SU-DHL-6 (cell line): ENCODE data around the gene GXYLT1.

ENCODE experiments used
- H2AFZ ChIP-seq: fragments of 200-600 bp; sonication (generic); 2 replicates; pipeline ENCODE4 v1.6.1; 2014; ENCODE audit warnings: low read depth, mild to moderate bottlenecking, moderate library complexity, mixed read lengths, antibody characterized with exemption, low read length; ENCODE audit not compliant: severe bottlenecking
- H3F3A ChIP-seq: fragments of 200-600 bp; shearing (Covaris generic); 2 replicates; pipeline ENCODE4 v1.6.0; 2016; ENCODE audit warnings: antibody characterized with exemption, mild to moderate bottlenecking; ENCODE audit not compliant: insufficient read depth
- H3K27ac ChIP-seq: fragments of 200-600 bp; sonication (generic); 2 replicates; pipeline ENCODE4 v1.5.1; 2016; ENCODE audit warnings: low read depth, mild to moderate bottlenecking, low read length, moderate library complexity, mixed read lengths
- H3K27me3 ChIP-seq: fragments of 200-600 bp; sonication (generic), shearing (Covaris generic); 2 replicates; pipeline ENCODE4 v1.6.0; 2014; ENCODE audit warnings: mild to moderate bottlenecking, low read length
- H3K36me3 ChIP-seq: fragments of 200-600 bp; sonication (generic); 2 replicates; pipeline ENCODE4 v1.6.1; 2014; ENCODE audit warnings: mild to moderate bottlenecking, low read length, mixed read lengths
- H3K4me2 ChIP-seq: fragments of 300-600, 200-600 bp; shearing (Covaris generic), sonication (generic); 2 replicates; pipeline ENCODE4 v1.6.0; 2014; ENCODE audit warnings: low read length, low read depth, mild to moderate bottlenecking; ENCODE audit not compliant: poor library complexity, severe bottlenecking
- H3K4me3 ChIP-seq: fragments of 200-600 bp; sonication (generic); 2 replicates; pipeline ENCODE4 v1.5.1; 2014; ENCODE audit warnings: antibody characterized with exemption, low read length, mild to moderate bottlenecking, mixed read lengths; ENCODE audit not compliant: insufficient read depth, poor library complexity, severe bottlenecking
- H3K79me2 ChIP-seq: fragments of 200-600 bp; sonication (generic); 2 replicates; pipeline ENCODE4 v1.6.1; 2014; ENCODE audit warnings: mild to moderate bottlenecking, low read length, moderate library complexity; ENCODE audit not compliant: insufficient read depth
- H3K9ac ChIP-seq: fragments of 200-600 bp; sonication (generic); 2 replicates; pipeline ENCODE4 v1.7.0; 2014; ENCODE audit warnings: mild to moderate bottlenecking, low read length
- H3K9me2 ChIP-seq: fragments of 200-600 bp; sonication (generic); replicated peaks from 2 replicates; pipeline ENCODE4 v1.6.1; 2014; ENCODE audit warnings: low read length; ENCODE audit not compliant: insufficient read depth
- H3K9me3 ChIP-seq: fragments of 200-600 bp; sonication (generic); 2 replicates; pipeline ENCODE4 v1.6.1; 2014; ENCODE audit warnings: low read length, mixed read lengths; ENCODE audit not compliant: insufficient read depth
- H4K20me1 ChIP-seq: fragments of 200-600 bp; sonication (generic); 2 replicates; pipeline ENCODE4 v1.6.1; 2014; ENCODE audit warnings: low read depth, mild to moderate bottlenecking, antibody characterized with exemption, low read length, moderate library complexity, mixed read lengths
- CTCF ChIP-seq: fragments of 200-600 bp; sonication (generic); IDR thresholded peaks from one replicate; pipeline ENCODE4 v1.5.1; 2017; ENCODE audit warnings: antibody characterized with exemption, mild to moderate bottlenecking, low read length, moderate library complexity; ENCODE audit not compliant: insufficient read depth, poor library complexity, severe bottlenecking
- EZH2phosphoT487 ChIP-seq: fragments of 200-600 bp; sonication (generic), shearing (Covaris generic); conservative IDR thresholded peaks from 2 replicates; pipeline ENCODE4 v1.6.1; 2018; ENCODE audit warnings: mild to moderate bottlenecking, antibody characterized with exemption, low read length, moderate library complexity, mixed read lengths

GXYLT1 gene

GRCh38 chr12:42076976-42077375 is 67.7 kb downstream of the GXYLT1 start:
- Histone ChIP-seq H3K79me2 (no peaks in the 10 kb centered on the region), H3K4me3 (no peak overlapping the region), H4K20me1 (no peaks in the 10 kb centered on the region), H3K9me3 (no peaks in the 10 kb centered on the region), H3F3A (no peaks in the 10 kb centered on the region), H3K36me3 (no peaks in the 10 kb centered on the region), H2AFZ (no peak overlapping the region), H3K9me2 (no peaks in the 10 kb centered on the region), H3K27me3 (no peaks in the 10 kb centered on the region), H3K9ac (no peak overlapping the region), H3K27ac (no peak overlapping the region), H3K4me2 (no peak overlapping the region)
- TF ChIP-seq EZH2phosphoT487: no peak
- no peak for TF ChIP-seq CTCF

- Histone ChIP-seq H2AFZ (no peak overlapping the region), H3K79me2 (no peaks in the 10 kb centered on the region), H3K27me3 (no peaks in the 10 kb centered on the region), H3F3A (no peaks in the 10 kb centered on the region), H4K20me1 (no peaks in the 10 kb centered on the region), H3K36me3 (no peaks in the 10 kb centered on the region), H3K9ac (no peak overlapping the region), H3K27ac (no peak overlapping the region), H3K9me3 (no peaks in the 10 kb centered on the region), H3K4me2 (no peak overlapping the region), H3K4me3 (no peak overlapping the region), H3K9me2 (no peaks in the 10 kb centered on the region)
- TF ChIP-seq EZH2phosphoT487 (no peak), CTCF (no peak)
Measured at GRCh38 chr12:42070036-42070435, 74.6 kb downstream of the GXYLT1 start.

GRCh38 chr12:42059127-42059526 is 85.5 kb downstream of the GXYLT1 start:
- no peaks in the 10 kb centered on the region for H3K9me2 ChIP-seq
- TF ChIP-seq CTCF (no peak), EZH2phosphoT487 (no peak)

GRCh38 chr12:42056130-42056529 is 88.5 kb downstream of the GXYLT1 start:
- H3F3A ChIP-seq: no peaks in the 10 kb centered on the region
- no peak overlapping the region for H3K4me2 ChIP-seq
- no peak overlapping the region for H2AFZ ChIP-seq
- H3K9me3 ChIP-seq: no peaks in the 10 kb centered on the region
- no peaks in the 10 kb centered on the region for H3K27me3 ChIP-seq
- H3K9me2 ChIP-seq: no peaks in the 10 kb centered on the region
- no peak overlapping the region for H3K27ac ChIP-seq
- TF ChIP-seq CTCF (no peak), EZH2phosphoT487 (no peak)
- H3K79me2 ChIP-seq: no peaks in the 10 kb centered on the region
- H3K36me3 ChIP-seq: no peaks in the 10 kb centered on the region
- H3K4me3 ChIP-seq: no peak overlapping the region
- H3K9ac ChIP-seq: no peak overlapping the region
- no peaks in the 10 kb centered on the region for H4K20me1 ChIP-seq

More at GRCh38 chr12:42059127-42059526, 85.5 kb downstream of the GXYLT1 start:
- H3K27me3 ChIP-seq: no peaks in the 10 kb centered on the region
- no peak overlapping the region for H3K9ac ChIP-seq
- no peaks in the 10 kb centered on the region for H3K36me3 ChIP-seq
- no peak overlapping the region for H3K4me3 ChIP-seq
- H4K20me1 ChIP-seq: no peaks in the 10 kb centered on the region
- no peak overlapping the region for H3K27ac ChIP-seq
- H3F3A ChIP-seq: no peaks in the 10 kb centered on the region
- H2AFZ ChIP-seq: no peak overlapping the region
- no peaks in the 10 kb centered on the region for H3K9me3 ChIP-seq
- no peak overlapping the region for H3K4me2 ChIP-seq
- H3K79me2 ChIP-seq: no peaks in the 10 kb centered on the region
